DMS153 treated with DMSO at 0.1 percent for 48 hours (cell line): ENCODE data around the gene SPOPL.

ENCODE experiments used
- DNase-seq: peaks from one replicate; lab custom pipeline; 2025; ENCODE audit not compliant: unreplicated experiment; lab: John Stamatoyannopoulos, UW

Gene SPOPL

GRCh38 chr2:138493334-138493733 is 8.2 kb upstream of the SPOPL start:
- no peak for DNase-seq

- DNase-seq = no peak
Observed at GRCh38 chr2:138494265-138494966, 7.2 kb upstream of the SPOPL start.

GRCh38 chr2:138495384-138495783 is 6.2 kb upstream of the SPOPL start:
- DNase-seq = no peak

- DNase-seq = no peak
Observed at GRCh38 chr2:138496096-138496651, 5.4 kb upstream of the SPOPL start.

- DNase-seq = no peak
Observed at GRCh38 chr2:138497294-138497693, 4.3 kb upstream of the SPOPL start.

- DNase-seq = no peak
Observed at GRCh38 chr2:138499684-138500083, 1.9 kb upstream of the SPOPL start.

GRCh38 chr2:138500592-138501424 is 762 bp upstream of the SPOPL start:
- DNase-seq = no peak

- peak; percentile 20 for DNase-seq
Observed at GRCh38 chr2:138502255-138503086, 901 bp downstream of the SPOPL start.

- DNase-seq = no peak
Observed at GRCh38 chr2:138503087-138503442, 1.5 kb downstream of the SPOPL start.

GRCh38 chr2:138503652-138504051 is 2.1 kb downstream of the SPOPL start:
- no peak for DNase-seq

- no peak for DNase-seq
Observed at GRCh38 chr2:138504092-138504491, 2.5 kb downstream of the SPOPL start.

GRCh38 chr2:138504546-138505235 is 3.1 kb downstream of the SPOPL start:
- no peak for DNase-seq

- DNase-seq = peak; percentile 51
Observed at GRCh38 chr2:138507267-138507666, 5.7 kb downstream of the SPOPL start.

- no peak for DNase-seq
Observed at GRCh38 chr2:138510319-138510718, 8.7 kb downstream of the SPOPL start.

- DNase-seq = no peak
Observed at GRCh38 chr2:138512672-138513071, 11.1 kb downstream of the SPOPL start.

- no peak for DNase-seq
Observed at GRCh38 chr2:138514173-138514572, 12.6 kb downstream of the SPOPL start.

GRCh38 chr2:138515092-138515491 is 13.5 kb downstream of the SPOPL start:
- no peak for DNase-seq

- DNase-seq = no peak
Observed at GRCh38 chr2:138516030-138516704, 14.6 kb downstream of the SPOPL start.

GRCh38 chr2:138518860-138519259 is 17.3 kb downstream of the SPOPL start:
- no peak for DNase-seq

- DNase-seq = no peak
Observed at GRCh38 chr2:138521821-138522220, 20.3 kb downstream of the SPOPL start.
